GM12873 (cell line): Measurements from ENCODE around the gene MAP7.

Experiments
- TF ChIP-seq, protein P1 (sequence below): IDR thresholded peaks from 2 replicates; pipeline ENCODE4 v1.5.1; 2012; ENCODE audit warnings: low read depth, mild to moderate bottlenecking, moderate library complexity, low read length, control low read depth; ENCODE audit not compliant: insufficient read depth; ENCODE audit errors: missing control alignments

The MAP7 gene

GRCh38 chr6:136345145-136345544, 205.1 kb downstream of the MAP7 start:
- TF ChIP-seq, protein P1, sequence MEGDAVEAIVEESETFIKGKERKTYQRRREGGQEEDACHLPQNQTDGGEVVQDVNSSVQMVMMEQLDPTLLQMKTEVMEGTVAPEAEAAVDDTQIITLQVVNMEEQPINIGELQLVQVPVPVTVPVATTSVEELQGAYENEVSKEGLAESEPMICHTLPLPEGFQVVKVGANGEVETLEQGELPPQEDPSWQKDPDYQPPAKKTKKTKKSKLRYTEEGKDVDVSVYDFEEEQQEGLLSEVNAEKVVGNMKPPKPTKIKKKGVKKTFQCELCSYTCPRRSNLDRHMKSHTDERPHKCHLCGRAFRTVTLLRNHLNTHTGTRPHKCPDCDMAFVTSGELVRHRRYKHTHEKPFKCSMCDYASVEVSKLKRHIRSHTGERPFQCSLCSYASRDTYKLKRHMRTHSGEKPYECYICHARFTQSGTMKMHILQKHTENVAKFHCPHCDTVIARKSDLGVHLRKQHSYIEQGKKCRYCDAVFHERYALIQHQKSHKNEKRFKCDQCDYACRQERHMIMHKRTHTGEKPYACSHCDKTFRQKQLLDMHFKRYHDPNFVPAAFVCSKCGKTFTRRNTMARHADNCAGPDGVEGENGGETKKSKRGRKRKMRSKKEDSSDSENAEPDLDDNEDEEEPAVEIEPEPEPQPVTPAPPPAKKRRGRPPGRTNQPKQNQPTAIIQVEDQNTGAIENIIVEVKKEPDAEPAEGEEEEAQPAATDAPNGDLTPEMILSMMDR, result no peak

- TF ChIP-seq, protein P1, result no peak
Observed at GRCh38 chr6:136344420-136344819, 205.8 kb downstream of the MAP7 start.

GRCh38 chr6:136343700-136344099, 206.5 kb downstream of the MAP7 start:
- TF ChIP-seq, protein P1, result no peak

DNA sequence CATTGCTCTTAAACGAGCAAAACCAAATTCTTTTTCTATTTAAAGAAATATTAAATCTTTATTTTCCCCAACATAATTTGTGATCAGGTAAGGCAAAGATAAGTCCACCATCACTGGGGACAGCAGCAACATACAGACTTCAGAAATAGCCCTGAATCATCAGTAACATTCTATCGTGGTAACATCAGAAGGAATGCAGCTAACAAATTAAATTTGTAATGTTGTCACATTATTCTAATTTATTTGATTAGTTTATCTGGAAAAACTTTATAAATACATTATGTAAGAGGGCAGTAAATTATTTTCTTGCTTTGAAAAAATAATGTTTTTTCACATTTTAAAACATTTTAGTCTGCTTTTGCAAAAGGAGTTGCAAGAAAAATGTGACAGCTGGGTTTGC, 206.9 kb downstream of the MAP7 start:
- TF ChIP-seq, protein P1, result no peak

GRCh38 chr6:136341967-136342366, 208.3 kb downstream of the MAP7 start:
- TF ChIP-seq, protein P1, result no peak

DNA sequence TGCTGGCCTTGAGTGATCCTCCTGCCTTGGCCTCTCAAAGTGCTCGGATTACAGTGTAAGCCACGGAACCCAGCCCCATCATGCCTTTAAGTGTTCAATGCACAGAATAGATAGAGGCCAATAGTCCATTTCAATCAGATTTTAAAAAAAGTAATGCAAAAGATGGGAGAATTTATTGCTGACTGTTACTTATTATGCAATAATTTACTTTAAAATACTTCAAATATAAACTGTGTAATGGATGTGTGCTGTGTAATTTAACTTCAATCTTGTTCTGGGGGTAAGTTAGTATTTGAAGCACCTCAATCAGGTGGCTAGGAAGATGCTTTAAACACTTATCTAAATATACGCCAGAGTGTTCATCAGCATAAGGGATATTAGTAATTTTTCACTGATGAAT, 208.9 kb downstream of the MAP7 start:
- TF ChIP-seq, protein P1, result no peak

DNA sequence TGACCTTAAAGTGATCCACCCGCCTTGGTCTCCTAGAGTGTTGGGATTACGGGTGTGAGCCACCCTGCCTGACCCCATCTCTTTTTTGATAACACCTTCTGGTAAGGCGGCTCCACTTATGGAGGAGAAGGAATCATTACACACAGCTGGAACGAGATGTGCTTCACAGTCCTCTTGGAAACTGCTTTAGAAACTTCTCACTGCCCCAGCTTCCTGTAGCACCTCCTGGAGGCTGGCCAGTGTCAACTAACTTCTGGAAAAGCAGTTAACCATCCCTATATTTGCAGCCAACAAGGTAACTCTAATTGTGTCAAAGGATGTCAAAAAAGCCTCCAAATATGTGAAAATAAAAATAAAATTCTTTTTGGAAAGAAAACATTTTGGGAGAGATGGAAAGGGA, 211.7 kb downstream of the MAP7 start:
- TF ChIP-seq, protein P1, result no peak

DNA sequence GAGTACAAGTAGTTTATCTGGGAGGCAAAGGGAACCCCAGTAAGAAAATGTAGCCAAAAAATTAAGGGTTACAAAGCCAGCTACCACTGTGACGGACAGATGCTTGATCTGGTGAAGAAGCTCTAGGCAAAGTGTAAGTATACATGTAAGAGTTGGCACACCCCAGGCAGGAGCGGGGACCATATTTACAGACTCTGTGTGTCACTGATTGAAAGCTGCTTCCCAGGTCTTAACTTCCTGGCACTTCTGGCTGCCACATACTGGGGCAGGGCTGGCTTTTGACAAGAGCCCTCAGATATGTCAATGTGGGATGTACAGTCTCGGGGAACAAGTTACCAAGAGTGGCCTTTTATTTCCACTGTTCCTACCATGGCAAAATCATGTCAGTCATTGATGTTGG, 212.6 kb downstream of the MAP7 start:
- TF ChIP-seq, protein P1, result no peak
